ENCODE measurements around the gene BACH2. TPM values are rescaled to one million over a fixed set of nuclear protein-coding genes. Genes with fewer than 3 reads are reported as not detected.
"Not testable (repeated sequence)": the region's sequence is repeated elsewhere in the genome, so short reads cannot be mapped to it uniquely, and the experiment has no call there.

The BACH2 gene
- polyA plus RNA-seq, 1 donor (not counting 4 experiments of a cell fraction or from before 2014, with no cell fraction given) = 0.50 TPM

- dilution Hi-C loops (cut with MboI; ENCODE audit: extremely low pct_ligation_motif_present, low sequenced_read_pairs) = no loop called here
- H3K36me3 ChIP-seq (ENCODE audit: control insufficient read depth in 2 of 2, extremely low read depth in 1 of 2, insufficient read depth in 2 of 2, low read length in 2 of 2) = no peaks in the 10 kb centered on the region
- FAIRE-seq = no peak
Measured at GRCh38 chr6:89974834-89975233, 321.8 kb downstream of the BACH2 start.

GRCh38 chr6:89972025-89972381 lies 324.6 kb downstream of the BACH2 start:
- H3K27me3 ChIP-seq (ENCODE audit: control insufficient read depth, extremely low read depth, insufficient read depth, low read length) = no peaks in the 10 kb centered on the region
- no peaks in the 10 kb centered on the region for H3K9me3 ChIP-seq (ENCODE audit: control insufficient read depth, low read depth, low read length)
- H3K4me2 ChIP-seq (ENCODE audit: control insufficient read depth, extremely low read depth, insufficient read depth, low read depth, low read length) = no peak overlapping the region
- dilution Hi-C loops (cut with MboI; ENCODE audit: extremely low pct_ligation_motif_present, low sequenced_read_pairs) = no loop called here
- FAIRE-seq (no peak), DNase-seq (ENCODE audit: low read depth, low spot score) (no peak)
- no peak for TF ChIP-seq EZH2 (IDR thresholded peaks at IDR 0.05; ENCODE audit: low read length)
- TF ChIP-seq CTCF (optimal IDR thresholded peaks at IDR 0.05 in 1 of 3, IDR thresholded peaks at IDR 0.05 in 1 of 3, conservative IDR thresholded peaks at IDR 0.05 in 1 of 3; ENCODE audit: extremely low read depth in 1 of 3, insufficient read depth in 2 of 3, low read length in 3 of 3) = no peak
- no peaks in the 10 kb centered on the region for H3K79me2 ChIP-seq (ENCODE audit: control insufficient read depth, insufficient read depth, low read length)
- H3K4me3 ChIP-seq (ENCODE audit: control insufficient read depth in 2 of 3, extremely low read depth in 1 of 3, insufficient read depth in 2 of 3, low read depth in 1 of 3, low read length in 3 of 3) = no peak overlapping the region
- H3K36me3 ChIP-seq (ENCODE audit: control insufficient read depth in 2 of 2, extremely low read depth in 1 of 2, insufficient read depth in 2 of 2, low read length in 2 of 2) = no peaks in the 10 kb centered on the region
- no peaks in the 10 kb centered on the region for H3K9me1 ChIP-seq (ENCODE audit: control insufficient read depth, extremely low read depth, insufficient read depth, low read length)
- no peaks in the 10 kb centered on the region for H4K20me1 ChIP-seq (ENCODE audit: control insufficient read depth, extremely low read depth, insufficient read depth, low read length)
- no peak overlapping the region for H3K9ac ChIP-seq (ENCODE audit: control insufficient read depth, extremely low read depth, insufficient read depth, low read length)
- peaks cover 3% of the 10 kb centered on the region for H3K4me1 ChIP-seq (ENCODE audit: control insufficient read depth, extremely low read depth, insufficient read depth, low read length)
- H3K27ac ChIP-seq (ENCODE audit: control insufficient read depth, insufficient read depth, low read length) = no peak overlapping the region
- no peak overlapping the region for H2AFZ ChIP-seq (ENCODE audit: control insufficient read depth, low read length)

More at GRCh38 chr6:89974834-89975233, 321.8 kb downstream of the BACH2 start:
- no peak overlapping the region for H2AFZ ChIP-seq (ENCODE audit: control insufficient read depth, low read length)
- no peak for DNase-seq (ENCODE audit: low read depth, low spot score)
- H4K20me1 ChIP-seq (ENCODE audit: control insufficient read depth, extremely low read depth, insufficient read depth, low read length) = no peaks in the 10 kb centered on the region
- no peak overlapping the region for H3K4me3 ChIP-seq (ENCODE audit: control insufficient read depth in 2 of 3, extremely low read depth in 1 of 3, insufficient read depth in 2 of 3, low read depth in 1 of 3, low read length in 3 of 3)
- no peak overlapping the region for H3K9ac ChIP-seq (ENCODE audit: control insufficient read depth, extremely low read depth, insufficient read depth, low read length)
- no peak for TF ChIP-seq CTCF (optimal IDR thresholded peaks at IDR 0.05 in 1 of 3, IDR thresholded peaks at IDR 0.05 in 1 of 3, conservative IDR thresholded peaks at IDR 0.05 in 1 of 3; ENCODE audit: extremely low read depth in 1 of 3, insufficient read depth in 2 of 3, low read length in 3 of 3)
- TF ChIP-seq EZH2 (IDR thresholded peaks at IDR 0.05; ENCODE audit: low read length) = no peak
- peaks cover 3% of the 10 kb centered on the region for H3K4me1 ChIP-seq (ENCODE audit: control insufficient read depth, extremely low read depth, insufficient read depth, low read length)
- no peaks in the 10 kb centered on the region for H3K9me3 ChIP-seq (ENCODE audit: control insufficient read depth, low read depth, low read length)
- H3K27me3 ChIP-seq (ENCODE audit: control insufficient read depth, extremely low read depth, insufficient read depth, low read length) = no peaks in the 10 kb centered on the region
- H3K9me1 ChIP-seq (ENCODE audit: control insufficient read depth, extremely low read depth, insufficient read depth, low read length) = no peaks in the 10 kb centered on the region
- H3K4me2 ChIP-seq (ENCODE audit: control insufficient read depth, extremely low read depth, insufficient read depth, low read depth, low read length) = no peak overlapping the region
- no peak overlapping the region for H3K27ac ChIP-seq (ENCODE audit: control insufficient read depth, insufficient read depth, low read length)
- no peaks in the 10 kb centered on the region for H3K79me2 ChIP-seq (ENCODE audit: control insufficient read depth, insufficient read depth, low read length)

GRCh38 chr6:89971338-89972024 lies 325.2 kb downstream of the BACH2 start:
- H4K20me1 ChIP-seq (ENCODE audit: control insufficient read depth, extremely low read depth, insufficient read depth, low read length); H3K9me1 ChIP-seq (ENCODE audit: control insufficient read depth, extremely low read depth, insufficient read depth, low read length); H2AFZ ChIP-seq (ENCODE audit: control insufficient read depth, low read length); H3K9ac ChIP-seq (ENCODE audit: control insufficient read depth, extremely low read depth, insufficient read depth, low read length); H3K9me3 ChIP-seq (ENCODE audit: control insufficient read depth, low read depth, low read length); dilution Hi-C loops (cut with MboI; ENCODE audit: extremely low pct_ligation_motif_present, low sequenced_read_pairs); DNase-seq (ENCODE audit: low read depth, low spot score); H3K36me3 ChIP-seq (ENCODE audit: control insufficient read depth in 2 of 2, extremely low read depth in 1 of 2, insufficient read depth in 2 of 2, low read length in 2 of 2); H3K27ac ChIP-seq (ENCODE audit: control insufficient read depth, insufficient read depth, low read length); H3K79me2 ChIP-seq (ENCODE audit: control insufficient read depth, insufficient read depth, low read length); FAIRE-seq; H3K4me3 ChIP-seq (ENCODE audit: control insufficient read depth in 2 of 3, extremely low read depth in 1 of 3, insufficient read depth in 2 of 3, low read depth in 1 of 3, low read length in 3 of 3); H3K4me2 ChIP-seq (ENCODE audit: control insufficient read depth, extremely low read depth, insufficient read depth, low read depth, low read length); H3K4me1 ChIP-seq (ENCODE audit: control insufficient read depth, extremely low read depth, insufficient read depth, low read length); H3K27me3 ChIP-seq (ENCODE audit: control insufficient read depth, extremely low read depth, insufficient read depth, low read length): not testable (repeated sequence)

Data from keratinocyte (primary cell).